ENCODE measurements around the gene MFSD12.
"Not testable (repeated sequence)": the region's sequence is repeated elsewhere in the genome, so short reads cannot be mapped to it uniquely, and the experiment has no call there.

Gene MFSD12

GRCh38 chr19:3508771-3509535 is 48.4 kb downstream of the MFSD12 start:
- Histone ChIP-seq H3K4me3 (ENCODE audit: insufficient read length, low read depth) (no peak overlapping the region), H3K27me3 (ENCODE audit: insufficient read depth, insufficient read length) (no peaks in the 10 kb centered on the region), H3K9me3 (ENCODE audit: insufficient read depth, low read length) (no peaks in the 10 kb centered on the region), H3K4me1 (ENCODE audit: insufficient read depth, insufficient read length) (peaks cover 27% of the 10 kb centered on the region), H3K9ac (ENCODE audit: insufficient read length, low read depth) (peak overlapping the region; percentile 46), H3K36me3 (ENCODE audit: insufficient read depth, insufficient read length, low read length) (peaks cover 58% of the 10 kb centered on the region)
- TF ChIP-seq ZNF274 (IDR thresholded peaks at IDR 0.05; ENCODE audit: low read depth, low read length) (no peak), SUZ12 (IDR thresholded peaks at IDR 0.05; ENCODE audit: extremely low read depth, insufficient read depth, insufficient read length) (no peak), YY1 (IDR thresholded peaks at IDR 0.05; ENCODE audit: insufficient read depth, insufficient read length) (no peak)
- no peak for DNase-seq (ENCODE audit: low read depth, low spot score)

GRCh38 chr19:3508121-3508661 is 49.2 kb downstream of the MFSD12 start:
- Histone ChIP-seq H3K9ac (ENCODE audit: insufficient read length, low read depth) (peak overlapping the region; percentile 46), H3K4me1 (ENCODE audit: insufficient read depth, insufficient read length) (peaks cover 23% of the 10 kb centered on the region), H3K36me3 (ENCODE audit: insufficient read depth, insufficient read length, low read length) (peaks cover 51% of the 10 kb centered on the region)
- H3K27me3 ChIP-seq (ENCODE audit: insufficient read depth, insufficient read length); H3K9me3 ChIP-seq (ENCODE audit: insufficient read depth, low read length); H3K4me3 ChIP-seq (ENCODE audit: insufficient read length, low read depth); DNase-seq (ENCODE audit: low read depth, low spot score): not testable (repeated sequence)

GRCh38 chr19:3507371-3508120 is 49.8 kb downstream of the MFSD12 start:
- TF ChIP-seq YY1 (IDR thresholded peaks at IDR 0.05; ENCODE audit: insufficient read depth, insufficient read length), result no peak
- TF ChIP-seq ZNF274 (IDR thresholded peaks at IDR 0.05; ENCODE audit: low read depth, low read length), result no peak
- TF ChIP-seq SUZ12 (IDR thresholded peaks at IDR 0.05; ENCODE audit: extremely low read depth, insufficient read depth, insufficient read length), result no peak
- Histone ChIP-seq H3K4me3 (ENCODE audit: insufficient read length, low read depth) (peak overlapping the region; percentile 64), H3K36me3 (ENCODE audit: insufficient read depth, insufficient read length, low read length) (peaks cover 44% of the 10 kb centered on the region), H3K9ac (ENCODE audit: insufficient read length, low read depth) (peak overlapping the region; percentile 95), H3K27me3 (ENCODE audit: insufficient read depth, insufficient read length) (no peaks in the 10 kb centered on the region), H3K9me3 (ENCODE audit: insufficient read depth, low read length) (no peaks in the 10 kb centered on the region), H3K4me1 (ENCODE audit: insufficient read depth, insufficient read length) (peaks cover 21% of the 10 kb centered on the region)
- DNase-seq (ENCODE audit: low read depth, low spot score), result no peak

GRCh38 chr19:3506384-3507340 is 50.7 kb downstream of the MFSD12 start:
- peak overlapping the region; percentile 95 for H3K9ac ChIP-seq (ENCODE audit: insufficient read length, low read depth)
- TF ChIP-seq SUZ12 (IDR thresholded peaks at IDR 0.05; ENCODE audit: extremely low read depth, insufficient read depth, insufficient read length) (no peak), YY1 (IDR thresholded peaks at IDR 0.05; ENCODE audit: insufficient read depth, insufficient read length) (no peak), ZNF274 (IDR thresholded peaks at IDR 0.05; ENCODE audit: low read depth, low read length) (no peak)
- H3K27me3 ChIP-seq (ENCODE audit: insufficient read depth, insufficient read length), result no peaks in the 10 kb centered on the region
- H3K36me3 ChIP-seq (ENCODE audit: insufficient read depth, insufficient read length, low read length), result peaks cover 35% of the 10 kb centered on the region
- H3K9me3 ChIP-seq (ENCODE audit: insufficient read depth, low read length), result no peaks in the 10 kb centered on the region
- H3K4me1 ChIP-seq (ENCODE audit: insufficient read depth, insufficient read length), result peaks cover 16% of the 10 kb centered on the region
- peak overlapping the region; percentile 64 for H3K4me3 ChIP-seq (ENCODE audit: insufficient read length, low read depth)
- DNase-seq (ENCODE audit: low read depth, low spot score), result no peak

GRCh38 chr19:3505598-3506383 is 51.6 kb downstream of the MFSD12 start, which contains the start of gene FZR1:
FZR1 (plus strand) TSS chr19:3506311; CDS start chr19:3522990, 16,679 bp downstream.
- Histone ChIP-seq H3K4me1 (ENCODE audit: insufficient read depth, insufficient read length) (peaks cover 14% of the 10 kb centered on the region), H3K4me3 (ENCODE audit: insufficient read length, low read depth) (peak within 1 kb of the TSS; percentile 64), H3K27me3 (ENCODE audit: insufficient read depth, insufficient read length) (no peaks in the 10 kb centered on the region), H3K36me3 (ENCODE audit: insufficient read depth, insufficient read length, low read length) (peaks cover 27% of the 10 kb centered on the region), H3K9ac (ENCODE audit: insufficient read length, low read depth) (peak within 1 kb of the TSS; percentile 95), H3K9me3 (ENCODE audit: insufficient read depth, low read length) (no peaks in the 10 kb centered on the region)
- TF ChIP-seq ZNF274 (IDR thresholded peaks at IDR 0.05; ENCODE audit: low read depth, low read length) (no peak), YY1 (IDR thresholded peaks at IDR 0.05; ENCODE audit: insufficient read depth, insufficient read length) (no peak), SUZ12 (IDR thresholded peaks at IDR 0.05; ENCODE audit: extremely low read depth, insufficient read depth, insufficient read length) (no peak)
- peak; percentile 93 for DNase-seq (ENCODE audit: low read depth, low spot score)

GRCh38 chr19:3504735-3505134 is 52.7 kb downstream of the MFSD12 start:
- Histone ChIP-seq H3K27me3 (ENCODE audit: insufficient read depth, insufficient read length) (no peaks in the 10 kb centered on the region), H3K9me3 (ENCODE audit: insufficient read depth, low read length) (no peaks in the 10 kb centered on the region), H3K4me3 (ENCODE audit: insufficient read length, low read depth) (no peak overlapping the region), H3K9ac (ENCODE audit: insufficient read length, low read depth) (no peak overlapping the region), H3K36me3 (ENCODE audit: insufficient read depth, insufficient read length, low read length) (peaks cover 16% of the 10 kb centered on the region), H3K4me1 (ENCODE audit: insufficient read depth, insufficient read length) (peaks cover 6% of the 10 kb centered on the region)
- no peak for TF ChIP-seq YY1 (IDR thresholded peaks at IDR 0.05; ENCODE audit: insufficient read depth, insufficient read length)
- TF ChIP-seq SUZ12 (IDR thresholded peaks at IDR 0.05; ENCODE audit: extremely low read depth, insufficient read depth, insufficient read length), result no peak
- no peak for TF ChIP-seq ZNF274 (IDR thresholded peaks at IDR 0.05; ENCODE audit: low read depth, low read length)
- no peak for DNase-seq (ENCODE audit: low read depth, low spot score)

Data from NT2/D1 (cell line).